Amniotic epithelial cell (primary cell): ENCODE results near the gene RPL4.
"Not testable (repeated sequence)": the region's sequence is repeated elsewhere in the genome, so short reads cannot be mapped to it uniquely, and the experiment has no call there.

Experiments
- DNase-seq: peaks from one replicate; pipeline ENCODE4 v3.0.0-alpha.2; 2010; ENCODE audit warnings: low read depth

RPL4 gene

GRCh38 chr15:66504563-66505429, at the start of gene RPL4, which contains the start of gene ZWILCH:
Gene RPL4 (minus strand): TSS chr15:66504855. CDS start chr15:66504790, 65 bp downstream.
Gene ZWILCH (plus strand): TSS chr15:66505326. CDS start chr15:66505339, 13 bp downstream.
- peak; percentile 87 for DNase-seq

GRCh38 chr15:66545255-66545654, 40.6 kb upstream of the RPL4 start:
- no peak for DNase-seq

DNA sequence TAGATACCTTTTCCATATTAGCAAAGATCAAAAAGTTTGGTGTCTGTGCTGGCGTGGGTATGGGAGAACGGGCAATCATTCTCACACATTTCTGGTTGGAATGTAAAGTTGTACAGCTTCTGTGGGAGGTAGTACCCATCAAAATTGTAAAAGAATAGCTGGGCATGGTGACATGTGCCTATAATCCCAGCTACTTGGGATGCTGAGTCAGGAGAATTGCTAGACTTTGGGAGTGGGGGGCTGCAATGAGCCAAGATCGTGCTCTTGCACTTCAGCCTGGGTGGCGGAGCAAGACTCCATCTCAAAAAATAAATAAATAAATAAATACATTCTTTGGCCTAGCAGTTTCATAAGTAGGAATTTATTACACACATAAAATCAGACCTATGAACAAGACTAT, 38.2 kb upstream of the RPL4 start:
- DNase-seq: no peak

DNA sequence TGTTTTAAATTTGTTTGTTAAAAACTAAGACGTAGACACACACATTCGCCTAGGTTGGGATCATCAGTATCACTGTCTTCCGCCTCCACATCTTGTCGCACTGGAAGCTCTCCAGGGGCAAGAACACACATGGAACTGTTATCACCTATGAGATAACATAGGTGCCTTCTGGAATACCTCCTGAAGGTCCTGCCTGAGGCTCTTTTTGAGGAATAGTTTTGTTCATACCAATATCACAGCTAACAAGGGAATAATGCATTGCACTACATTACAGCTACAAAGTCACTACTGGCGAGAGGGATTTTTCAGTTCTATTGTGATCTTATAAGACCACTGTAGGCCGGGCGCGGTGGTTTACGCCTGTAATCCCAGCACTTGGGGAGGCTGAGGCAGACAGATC, 30.4 kb upstream of the RPL4 start:
- no peak for DNase-seq

DNA sequence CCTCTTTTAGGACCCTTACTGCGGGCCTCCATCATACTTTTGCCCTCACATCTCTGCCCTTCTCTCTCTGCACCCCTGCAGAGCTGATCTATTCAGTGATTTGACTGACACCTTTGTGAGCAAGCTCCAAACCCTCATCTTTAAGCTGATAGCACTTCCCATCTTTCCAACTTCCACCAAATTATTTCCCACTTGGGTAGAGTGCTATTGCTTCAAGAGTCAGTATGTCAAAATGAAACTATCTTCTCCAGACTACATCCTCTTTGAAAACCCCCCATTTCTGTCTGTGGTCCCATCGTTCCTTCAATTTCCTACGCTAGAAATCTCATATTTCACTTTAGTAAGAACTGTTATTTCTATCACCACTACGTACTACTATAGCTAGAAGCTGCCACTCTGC, 20.2 kb upstream of the RPL4 start:
- no peak for DNase-seq

- DNase-seq: no peak
Measured at GRCh38 chr15:66523926-66524325, 19.3 kb upstream of the RPL4 start.

- no peak for DNase-seq
Measured at GRCh38 chr15:66515901-66516322, 11.3 kb upstream of the RPL4 start.

- DNase-seq: no peak
Measured at GRCh38 chr15:66514586-66514985, 9.9 kb upstream of the RPL4 start.

- no peak for DNase-seq
Measured at GRCh38 chr15:66508293-66508883, 3.7 kb upstream of the RPL4 start.

DNA sequence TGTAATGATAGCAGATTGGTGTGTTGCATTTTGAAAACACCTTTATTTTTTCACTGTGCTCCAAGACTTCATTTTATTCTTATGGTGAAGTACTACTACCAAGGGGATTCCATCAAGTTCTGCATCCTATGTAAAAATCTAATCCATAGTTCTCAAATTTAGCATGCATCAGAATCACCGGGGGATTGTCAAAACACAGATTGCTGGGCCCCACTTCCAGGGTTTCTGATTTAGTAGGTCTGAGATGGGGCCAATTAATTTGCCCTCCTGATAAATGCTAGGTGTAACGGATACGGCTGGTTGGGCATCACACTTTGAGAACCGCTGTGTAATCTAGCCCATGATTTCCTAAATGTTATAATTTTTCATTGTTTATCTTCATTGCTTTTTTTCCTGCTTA, 1.2 kb upstream of the RPL4 start:
- no peak for DNase-seq

GRCh38 chr15:66505430-66505811, 766 bp upstream of the RPL4 start:
- peak; percentile 55 for DNase-seq

DNA sequence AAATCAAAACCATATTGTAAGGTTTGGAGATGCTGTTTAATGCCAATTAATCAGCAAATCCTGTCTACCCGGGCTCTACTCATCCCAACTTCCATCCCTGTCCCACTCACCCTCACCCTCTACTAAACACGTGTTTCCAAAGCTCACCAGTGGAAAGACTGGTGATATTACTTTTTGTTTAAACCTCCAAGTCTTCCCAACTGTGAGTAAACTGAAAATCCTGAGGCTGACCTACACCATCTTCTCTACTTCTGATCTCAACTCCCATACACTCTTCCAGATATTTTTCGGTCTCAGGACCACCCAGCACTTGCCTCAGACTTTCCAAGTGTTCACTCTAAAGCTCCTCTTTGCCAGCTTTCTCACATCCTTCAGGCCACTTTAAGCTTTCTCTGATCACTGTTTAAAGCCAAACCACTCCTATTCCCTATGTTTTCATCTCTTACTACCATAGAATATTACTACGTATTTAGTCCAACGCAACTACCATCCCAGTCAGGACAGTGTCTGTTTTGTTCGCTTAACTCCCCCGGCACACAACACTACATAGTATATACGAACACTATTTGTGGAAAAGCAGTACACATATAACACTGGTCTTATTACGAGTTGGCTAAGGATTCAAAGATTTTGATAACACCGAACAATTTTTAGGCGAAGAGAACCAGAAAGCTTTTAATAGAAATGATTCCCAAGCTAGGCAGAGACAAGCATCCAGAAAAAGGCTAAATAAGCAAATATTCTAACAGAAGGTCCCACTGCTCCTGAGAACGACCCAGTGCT, 684 bp downstream of the RPL4 start:
- DNase-seq: no peak

GRCh38 chr15:66503041-66503648, 1.5 kb downstream of the RPL4 start:
- DNase-seq: peak; percentile 68

- DNase-seq: no peak
Measured at GRCh38 chr15:66502491-66502890, 2.2 kb downstream of the RPL4 start.

DNA sequence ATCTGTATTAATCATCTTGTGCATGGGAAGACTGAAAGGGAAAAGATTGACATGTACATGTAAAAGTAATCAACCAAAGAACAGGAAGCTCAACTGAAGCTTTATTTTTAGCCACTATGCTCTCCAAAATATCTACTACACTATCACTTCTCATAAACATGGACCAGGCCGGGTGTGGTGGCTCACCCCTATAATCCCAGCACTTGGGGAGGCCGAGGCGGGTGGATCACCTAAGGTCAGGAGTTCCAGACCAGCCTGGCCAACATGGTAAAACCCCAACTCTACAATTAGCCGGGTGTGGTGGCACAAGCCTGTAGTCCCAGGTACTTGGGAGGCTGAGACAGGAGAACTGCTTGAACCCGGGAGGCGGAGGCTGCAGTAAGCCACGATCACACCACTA, 4.3 kb downstream of the RPL4 start:
- DNase-seq: not testable (repeated sequence)

DNA sequence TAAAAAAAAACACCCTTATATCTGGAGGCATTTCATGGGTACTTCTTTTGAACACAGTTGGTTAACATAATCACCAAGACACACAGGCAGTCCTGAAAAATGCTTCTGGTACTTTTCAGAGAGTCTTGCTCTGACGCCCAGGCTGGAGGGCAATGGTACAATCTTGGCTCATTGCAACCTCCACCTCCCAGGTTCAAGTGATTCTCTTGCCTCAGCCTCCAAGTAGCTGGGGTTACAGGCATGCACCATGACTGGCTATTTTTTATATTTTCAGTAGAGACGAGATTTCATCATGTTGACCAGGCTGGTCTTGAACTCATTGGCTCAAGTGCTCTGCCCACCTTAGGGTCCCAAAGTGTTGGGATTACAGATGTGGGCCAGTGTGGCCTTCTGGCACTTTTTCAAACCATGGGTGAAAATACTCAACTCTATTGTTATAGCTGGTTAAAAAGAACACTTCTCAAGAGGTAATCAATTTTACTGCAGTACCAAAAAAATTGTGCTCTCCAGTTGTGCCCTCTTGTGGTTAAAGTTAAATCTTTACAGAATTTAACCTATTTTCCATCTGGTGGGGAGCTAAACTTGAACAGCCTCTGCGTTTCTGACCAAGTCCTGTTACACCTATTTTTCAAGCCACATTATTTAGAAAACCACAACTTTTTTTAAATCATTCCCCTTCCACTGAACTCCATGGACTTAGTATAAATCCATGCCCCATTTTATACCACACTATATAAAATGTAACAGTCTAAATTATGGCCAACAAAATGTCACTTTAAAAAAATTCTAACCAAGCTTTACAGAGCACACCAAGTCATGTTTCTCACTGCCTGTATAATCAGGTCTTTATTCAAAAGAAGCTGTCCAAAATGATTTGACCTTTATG, 5.9 kb downstream of the RPL4 start:
- peak; percentile 36 for DNase-seq

DNA sequence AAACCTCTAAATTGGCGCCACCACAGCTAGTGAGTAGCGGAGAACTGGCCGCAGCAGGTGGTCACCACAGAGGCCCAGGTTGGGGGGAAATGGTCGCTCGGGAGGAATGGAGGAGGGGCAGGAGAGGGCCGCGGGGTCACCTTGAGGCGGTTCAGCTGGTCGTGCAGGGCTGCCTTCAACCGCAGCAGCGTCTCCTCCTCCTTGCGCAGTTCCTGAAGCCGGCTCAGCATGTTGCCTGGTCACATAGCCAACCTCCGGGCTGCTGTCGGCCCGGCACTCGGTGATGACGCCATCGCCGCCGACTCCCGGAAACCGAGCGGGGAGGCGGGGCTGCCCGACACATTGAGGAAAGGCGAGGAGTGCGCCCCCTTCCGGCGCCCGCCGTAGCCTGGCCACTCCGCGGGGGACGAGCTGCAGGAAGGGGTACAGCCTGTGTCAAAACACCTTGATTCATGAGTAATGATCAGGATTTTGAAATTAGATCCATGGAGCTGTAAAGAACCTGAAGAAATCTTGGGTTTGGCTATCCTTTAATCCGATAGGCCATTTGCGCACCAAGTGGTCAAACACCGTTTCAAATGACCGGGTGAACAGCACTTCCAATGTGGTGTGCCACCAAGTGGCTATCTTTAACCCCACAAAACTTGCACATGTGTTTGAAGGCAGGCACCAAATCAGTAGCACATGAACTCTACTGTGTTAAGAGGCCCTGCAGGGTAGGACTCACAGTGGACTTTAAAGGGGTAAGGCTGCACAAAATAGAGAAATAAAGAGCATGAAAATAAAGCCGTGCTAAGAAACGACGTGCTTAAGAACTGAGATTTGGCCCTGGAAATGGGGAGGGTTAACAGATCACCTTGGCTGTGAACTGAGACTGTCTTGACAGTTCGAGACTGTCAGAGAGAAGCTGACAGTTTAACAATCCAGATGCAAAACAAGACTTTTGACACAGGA, 6.9 kb downstream of the RPL4 start, which contains the start of gene SNAPC5:
Gene SNAPC5 (minus strand): TSS at position 261 of the 954 bp plus-strand sequence. CDS start 31 bp downstream, at position 230.
- DNase-seq: peak; percentile 89

- DNase-seq: no peak
Measured at GRCh38 chr15:66496951-66497501, 7.6 kb downstream of the RPL4 start.

- DNase-seq: no peak
Measured at GRCh38 chr15:66494262-66494661, 10.4 kb downstream of the RPL4 start.

- no peak for DNase-seq
Measured at GRCh38 chr15:66491846-66492245, 12.8 kb downstream of the RPL4 start.
